HFFc6 (cell line): Measurements from ENCODE around the gene PCP2. TPM values are rescaled to one million over a fixed set of nuclear protein-coding genes. Genes with fewer than 3 reads are reported as not detected.

Source experiments
- DNase-seq: peaks from one replicate; pipeline ENCODE4 v3.0.0-alpha.2; 2018
- H3K27ac Mint-ChIP-seq: 2 replicates; pipeline ENCODE4 v1.8.0; 2020; ENCODE audit warnings: mild to moderate bottlenecking, mixed read lengths
- H3K27me3 Mint-ChIP-seq: 2 replicates; pipeline ENCODE4 v1.8.0; 2021; ENCODE audit warnings: mild to moderate bottlenecking, moderate library complexity, mixed read lengths; ENCODE audit not compliant: insufficient read depth
- H3K36me3 Mint-ChIP-seq: 2 replicates; pipeline ENCODE4 v1.8.0; 2021; ENCODE audit warnings: low read depth, mixed read lengths
- H3K4me1 Mint-ChIP-seq: 2 replicates; pipeline ENCODE4 v1.8.0; 2020; ENCODE audit warnings: low read depth, mixed read lengths
- H3K4me3 Mint-ChIP-seq: 2 replicates; pipeline ENCODE4 v1.8.0; 2020; ENCODE audit warnings: mild to moderate bottlenecking, moderate library complexity, mixed read lengths
- H3K9me3 Mint-ChIP-seq: 2 replicates; pipeline ENCODE4 v1.8.0; 2020; ENCODE audit warnings: mild to moderate bottlenecking, mixed read lengths
- total RNA-seq, 6 experiments: library from RNA; stranded (reverse); fragmentation: NEBNext Ultra II Directional; extraction: Animal tissue kit (Norgen Biotek cat#: 25700); gene quantifications; 2 replicates in 1 of 6; 3 replicates in 5 of 6; pipeline ENCODE4 v1.2.3, GENCODE V29; 2021
- TF ChIP-seq, protein P1 (sequence below): fragments of 200-600 bp; sonication (generic); IDR thresholded peaks from 2 replicates; pipeline ENCODE4 v1.5.0; 2021; ENCODE audit warnings: antibody characterized with exemption, mild to moderate bottlenecking

The PCP2 gene
- total RNA-seq, 6 experiments from 2014 or later: not detected

GRCh38 chr19:7602240-7602934 lies 31.1 kb downstream of the PCP2 start:
- Mint-ChIP-seq H3K9me3 (peaks cover 4% of the 10 kb centered on the region; the same call in 1 of the 2 replicates), H3K4me1 (no peaks in the 10 kb centered on the region), H3K36me3 (no peaks in the 10 kb centered on the region), H3K4me3 (no peak overlapping the region), H3K27me3 (peaks cover 13% of the 10 kb centered on the region), H3K27ac (no peak overlapping the region)
- TF ChIP-seq, protein P1, sequence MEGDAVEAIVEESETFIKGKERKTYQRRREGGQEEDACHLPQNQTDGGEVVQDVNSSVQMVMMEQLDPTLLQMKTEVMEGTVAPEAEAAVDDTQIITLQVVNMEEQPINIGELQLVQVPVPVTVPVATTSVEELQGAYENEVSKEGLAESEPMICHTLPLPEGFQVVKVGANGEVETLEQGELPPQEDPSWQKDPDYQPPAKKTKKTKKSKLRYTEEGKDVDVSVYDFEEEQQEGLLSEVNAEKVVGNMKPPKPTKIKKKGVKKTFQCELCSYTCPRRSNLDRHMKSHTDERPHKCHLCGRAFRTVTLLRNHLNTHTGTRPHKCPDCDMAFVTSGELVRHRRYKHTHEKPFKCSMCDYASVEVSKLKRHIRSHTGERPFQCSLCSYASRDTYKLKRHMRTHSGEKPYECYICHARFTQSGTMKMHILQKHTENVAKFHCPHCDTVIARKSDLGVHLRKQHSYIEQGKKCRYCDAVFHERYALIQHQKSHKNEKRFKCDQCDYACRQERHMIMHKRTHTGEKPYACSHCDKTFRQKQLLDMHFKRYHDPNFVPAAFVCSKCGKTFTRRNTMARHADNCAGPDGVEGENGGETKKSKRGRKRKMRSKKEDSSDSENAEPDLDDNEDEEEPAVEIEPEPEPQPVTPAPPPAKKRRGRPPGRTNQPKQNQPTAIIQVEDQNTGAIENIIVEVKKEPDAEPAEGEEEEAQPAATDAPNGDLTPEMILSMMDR: no peak
- no peak for DNase-seq

GRCh38 chr19:7600721-7601120 lies 32.8 kb downstream of the PCP2 start:
- Mint-ChIP-seq H3K27ac (no peak overlapping the region), H3K4me1 (no peaks in the 10 kb centered on the region), H3K4me3 (no peak overlapping the region), H3K27me3 (peaks cover 19% of the 10 kb centered on the region), H3K36me3 (no peaks in the 10 kb centered on the region), H3K9me3 (peaks cover 3% of the 10 kb centered on the region; the same call in 1 of the 2 replicates)
- DNase-seq: no peak
- TF ChIP-seq, protein P1: no peak

DNA sequence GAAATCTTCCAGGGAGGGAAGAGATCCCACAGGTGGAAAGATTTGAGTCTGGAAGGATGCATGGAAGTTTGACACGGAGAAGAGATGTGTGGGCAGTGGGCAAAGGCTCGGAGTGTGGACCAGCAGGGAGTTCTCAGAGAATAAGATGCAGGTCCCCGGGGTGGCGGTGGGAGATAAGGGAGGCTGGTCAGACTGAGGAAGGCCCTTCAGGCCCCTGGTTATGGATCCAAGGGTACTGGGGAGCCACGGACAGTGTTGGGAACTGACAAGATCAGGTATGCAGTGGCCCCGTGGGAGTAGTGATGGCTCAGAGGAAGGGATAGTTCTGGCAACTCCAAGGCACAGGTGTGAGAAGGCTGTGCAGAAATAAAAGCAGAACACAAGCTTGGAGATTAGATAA lies 35.3 kb downstream of the PCP2 start:
- H3K27ac Mint-ChIP-seq: no peak overlapping the region
- no peaks in the 10 kb centered on the region for H3K9me3 Mint-ChIP-seq
- peaks cover 28% of the 10 kb centered on the region for H3K27me3 Mint-ChIP-seq
- no peak overlapping the region for H3K4me3 Mint-ChIP-seq
- H3K4me1 Mint-ChIP-seq: no peaks in the 10 kb centered on the region
- no peak for DNase-seq
- H3K36me3 Mint-ChIP-seq: no peaks in the 10 kb centered on the region
- TF ChIP-seq, protein P1: no peak

- no peaks in the 10 kb centered on the region for H3K9me3 Mint-ChIP-seq
- H3K27me3 Mint-ChIP-seq: peaks cover 27% of the 10 kb centered on the region
- no peaks in the 10 kb centered on the region for H3K36me3 Mint-ChIP-seq
- DNase-seq: no peak
- TF ChIP-seq, protein P1: no peak
- no peaks in the 10 kb centered on the region for H3K4me1 Mint-ChIP-seq
- H3K27ac Mint-ChIP-seq: no peak overlapping the region
- no peak overlapping the region for H3K4me3 Mint-ChIP-seq
These were observed 35.8 kb downstream of the PCP2 start for GRCh38 chr19:7597689-7598088.

DNA sequence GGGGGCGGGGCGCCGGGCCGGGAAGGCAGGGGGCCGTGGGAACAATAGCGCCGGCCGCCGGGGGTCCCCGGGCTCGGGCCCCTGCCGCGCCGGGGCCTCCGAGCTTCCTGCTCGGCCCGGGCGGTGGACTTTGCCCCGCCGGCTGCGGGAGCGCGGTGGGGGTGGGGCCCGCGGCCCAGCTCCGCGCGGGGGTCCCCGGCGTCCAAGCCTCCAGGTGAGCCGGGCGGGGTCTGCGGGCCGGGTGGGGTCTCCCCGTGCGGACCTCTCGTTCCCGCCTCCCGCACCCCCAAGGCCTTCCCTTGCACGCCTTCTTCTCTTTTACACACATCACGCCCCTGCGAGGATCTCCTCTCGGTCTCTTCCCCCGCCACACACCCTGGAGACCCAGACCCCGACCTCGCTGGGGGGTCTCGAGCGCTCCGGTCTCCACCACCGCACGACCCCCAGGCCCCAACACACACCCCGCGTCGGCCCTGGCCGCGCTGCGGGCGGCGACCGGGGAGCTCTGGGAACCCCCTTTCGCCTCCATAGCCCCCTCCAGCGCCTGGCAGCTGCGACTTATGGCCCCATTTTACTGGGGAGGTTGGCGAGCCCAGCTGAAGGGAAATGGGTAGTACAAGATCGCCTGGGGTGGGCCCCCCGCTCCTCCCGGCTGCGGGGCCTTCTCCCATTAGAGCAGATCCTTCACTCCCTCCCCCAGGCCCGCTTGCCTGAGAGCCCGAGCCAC lies 37.1 kb downstream of the PCP2 start:
- Mint-ChIP-seq H3K27me3 (peaks cover 26% of the 10 kb centered on the region), H3K27ac (no peak overlapping the region), H3K36me3 (no peaks in the 10 kb centered on the region), H3K4me1 (no peaks in the 10 kb centered on the region), H3K4me3 (no peak overlapping the region), H3K9me3 (no peaks in the 10 kb centered on the region)
- DNase-seq: no peak
- TF ChIP-seq, protein P1: no peak
